NCI-H524 treated with DMSO at 0.1 percent for 48 hours (cell line): Measurements from ENCODE around the gene ZNF831.

ENCODE experiments used
- DNase-seq: peaks from one replicate; lab custom pipeline; 2025; lab: John Stamatoyannopoulos, UW

Gene ZNF831

GRCh38 chr20:59163631-59164530, at the start of gene ZNF831:
Gene ZNF831, plus strand, starts transcription at chr20:59163821. Its CDS starts 27,199 bp downstream, at chr20:59191020.
- DNase-seq, result no peak

- no peak for DNase-seq
Measured at GRCh38 chr20:59117526-59117925, 46.1 kb upstream of the ZNF831 start.

- DNase-seq, result no peak
Measured at GRCh38 chr20:59118855-59119254, 44.8 kb upstream of the ZNF831 start.

GRCh38 chr20:59120491-59120890, 43.1 kb upstream of the ZNF831 start:
- DNase-seq, result no peak

GRCh38 chr20:59120919-59121318, 42.7 kb upstream of the ZNF831 start:
- DNase-seq, result no peak

- DNase-seq, result no peak
Measured at GRCh38 chr20:59121714-59122565, 41.7 kb upstream of the ZNF831 start.

- no peak for DNase-seq
Measured at GRCh38 chr20:59122566-59122919, 41.1 kb upstream of the ZNF831 start.

GRCh38 chr20:59123011-59123677, 40.5 kb upstream of the ZNF831 start:
- no peak for DNase-seq

GRCh38 chr20:59123678-59124255, 39.9 kb upstream of the ZNF831 start:
- DNase-seq, result no peak

- peak; percentile 78 for DNase-seq
Measured at GRCh38 chr20:59124296-59125029, 39.2 kb upstream of the ZNF831 start.

GRCh38 chr20:59125332-59125731, 38.3 kb upstream of the ZNF831 start:
- DNase-seq, result no peak

- DNase-seq, result no peak
Measured at GRCh38 chr20:59125836-59126235, 37.8 kb upstream of the ZNF831 start.

- DNase-seq, result no peak
Measured at GRCh38 chr20:59127839-59128238, 35.8 kb upstream of the ZNF831 start.

- no peak for DNase-seq
Measured at GRCh38 chr20:59131551-59132285, 31.9 kb upstream of the ZNF831 start.

GRCh38 chr20:59134182-59134581, 29.4 kb upstream of the ZNF831 start:
- DNase-seq, result no peak

GRCh38 chr20:59135093-59135492, 28.5 kb upstream of the ZNF831 start:
- no peak for DNase-seq

- no peak for DNase-seq
Measured at GRCh38 chr20:59136027-59136426, 27.6 kb upstream of the ZNF831 start.

- DNase-seq, result no peak
Measured at GRCh38 chr20:59137532-59137931, 26.1 kb upstream of the ZNF831 start.

GRCh38 chr20:59138114-59138748, 25.4 kb upstream of the ZNF831 start:
- no peak for DNase-seq

- DNase-seq, result no peak
Measured at GRCh38 chr20:59139998-59140397, 23.6 kb upstream of the ZNF831 start.
